Activated CD4-positive, alpha-beta T cell treated with anti-CD3 and anti-CD28 coated beads for 1 hour (primary cell): ENCODE data around the gene GPC6.

ENCODE experiments used
- DNase-seq: peaks from one replicate; pipeline ENCODE4 v3.0.0-alpha.2; 2020

GPC6 gene

GRCh38 chr13:93876236-93876635 lies 649.6 kb downstream of the GPC6 start:
- no peak for DNase-seq

DNA sequence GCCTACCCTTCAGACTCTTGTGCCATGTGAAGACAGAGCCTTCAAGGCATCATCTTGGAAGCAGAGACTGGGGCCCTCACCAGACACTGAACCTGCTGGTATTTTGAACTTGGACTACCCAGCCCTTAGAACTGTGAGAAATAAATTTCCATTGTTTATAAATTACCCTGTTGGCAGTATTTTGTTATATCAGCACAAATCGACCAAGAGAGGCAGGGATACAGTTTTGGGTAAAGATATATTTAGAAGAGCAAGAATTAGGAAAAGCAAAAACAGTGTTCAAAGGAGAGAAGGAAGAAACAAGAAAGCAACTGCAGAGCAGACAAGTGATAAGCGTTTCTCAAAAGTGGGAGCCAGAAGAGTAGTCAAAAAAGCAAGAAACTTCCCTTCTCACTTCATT lies 652.1 kb downstream of the GPC6 start:
- no peak for DNase-seq

DNA sequence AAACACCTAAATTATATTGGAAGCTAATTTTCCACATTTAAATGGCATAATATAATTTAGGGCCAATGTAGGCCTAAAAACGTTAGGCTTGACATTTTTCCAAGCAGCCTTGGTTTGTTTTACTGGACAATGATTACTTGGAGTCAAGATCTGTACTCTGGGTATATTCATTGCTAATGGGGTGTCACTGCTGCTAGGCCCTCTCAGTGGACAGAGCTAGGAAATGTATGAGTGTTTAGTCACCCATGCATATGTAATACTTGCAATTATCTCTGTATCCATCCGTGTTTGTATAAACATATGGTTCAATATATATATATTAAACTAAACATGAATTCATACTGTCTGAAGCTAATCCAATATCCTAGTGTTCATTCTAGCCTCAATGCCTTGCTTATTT lies 654.8 kb downstream of the GPC6 start:
- DNase-seq, result no peak

DNA sequence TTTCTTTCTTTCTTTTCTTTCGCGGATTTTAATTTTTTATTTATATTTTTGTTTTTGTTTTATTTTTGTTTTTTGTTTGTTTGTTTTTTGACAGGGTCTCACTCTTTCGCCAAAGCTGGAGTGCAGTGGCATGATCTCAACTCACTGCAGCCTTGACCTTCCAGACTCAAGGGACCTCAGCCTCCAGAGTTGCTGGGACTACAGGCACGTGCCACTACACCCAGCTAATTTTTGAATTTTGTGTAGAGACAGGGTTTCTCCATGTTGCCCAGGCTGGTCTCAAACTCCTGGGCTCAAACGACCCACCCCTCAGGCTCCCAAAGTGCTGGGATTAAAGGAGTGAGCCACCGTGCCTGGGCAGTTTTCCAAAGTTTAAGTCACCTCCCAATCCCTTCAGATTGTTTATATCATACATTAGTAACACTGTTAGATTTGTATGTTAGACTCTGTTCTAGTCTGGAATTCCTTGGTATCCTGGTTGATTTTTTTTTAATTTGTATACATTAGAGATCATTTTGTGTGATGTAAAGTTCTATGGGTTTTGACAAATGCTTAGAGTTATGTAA lies 655.6 kb downstream of the GPC6 start:
- DNase-seq, result no peak

GRCh38 chr13:93889430-93889951 lies 662.9 kb downstream of the GPC6 start:
- no peak for DNase-seq

DNA sequence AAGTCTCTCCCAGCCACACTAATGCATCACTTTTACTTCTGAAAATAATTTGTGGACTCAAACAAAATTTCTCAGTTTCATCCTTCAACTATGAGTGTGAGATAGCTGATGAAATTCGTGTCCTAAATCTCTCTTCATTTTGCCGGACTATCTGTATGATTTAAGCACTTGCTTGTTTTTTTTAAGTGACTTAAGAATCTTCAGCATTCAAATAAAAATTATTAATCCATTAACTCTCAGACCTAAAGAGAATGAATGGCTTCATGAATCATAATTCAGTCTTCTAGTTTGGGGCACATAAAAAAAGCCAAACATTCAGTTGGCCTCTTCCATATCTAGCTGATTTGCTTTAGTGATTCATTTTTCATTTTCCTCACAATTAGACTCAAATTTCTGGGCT lies 673.4 kb downstream of the GPC6 start:
- no peak for DNase-seq

DNA sequence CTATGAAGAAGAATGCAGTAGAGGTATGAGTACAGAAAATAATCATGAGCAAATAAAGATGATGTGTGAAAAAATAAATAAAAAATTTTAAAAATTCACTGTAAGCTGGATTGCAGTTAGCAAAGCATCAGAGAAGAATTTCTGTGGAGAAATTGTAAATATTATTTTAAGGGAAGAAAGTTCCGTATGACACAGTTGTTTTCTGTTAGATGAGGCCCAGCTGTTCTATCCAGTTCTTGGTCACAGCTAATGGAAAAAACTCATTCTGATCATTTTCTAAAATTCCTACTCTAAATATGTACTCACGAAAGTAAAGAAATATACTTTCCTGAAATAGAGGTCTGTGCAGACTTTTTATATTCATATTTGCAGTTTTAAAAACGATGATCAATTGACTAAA lies 674.1 kb downstream of the GPC6 start:
- DNase-seq, result no peak

DNA sequence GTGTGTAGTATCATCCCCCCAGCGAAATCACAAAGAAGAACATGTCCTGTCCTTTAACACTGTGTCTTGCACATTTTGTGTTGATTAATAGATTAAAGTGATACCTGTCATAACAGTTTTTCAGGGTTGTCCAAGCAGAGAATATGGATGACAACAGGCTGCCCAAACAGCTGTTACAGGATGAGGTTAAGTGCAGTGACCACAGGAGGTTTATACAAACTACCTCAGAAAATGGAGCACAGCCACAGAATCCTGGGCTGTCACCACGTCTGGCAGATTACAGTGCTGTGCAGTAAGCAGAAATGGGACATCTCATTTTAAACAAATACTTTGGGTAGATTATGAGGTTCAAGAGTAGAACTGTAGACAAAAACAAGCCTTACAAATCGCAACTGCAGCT lies 677.3 kb downstream of the GPC6 start:
- DNase-seq, result no peak

- DNase-seq, result no peak
These were observed 688.7 kb downstream of the GPC6 start for GRCh38 chr13:93915269-93915809.

- DNase-seq, result no peak
These were observed 695.7 kb downstream of the GPC6 start for GRCh38 chr13:93922063-93922855.

GRCh38 chr13:93925990-93926389 lies 699.4 kb downstream of the GPC6 start:
- DNase-seq, result no peak

DNA sequence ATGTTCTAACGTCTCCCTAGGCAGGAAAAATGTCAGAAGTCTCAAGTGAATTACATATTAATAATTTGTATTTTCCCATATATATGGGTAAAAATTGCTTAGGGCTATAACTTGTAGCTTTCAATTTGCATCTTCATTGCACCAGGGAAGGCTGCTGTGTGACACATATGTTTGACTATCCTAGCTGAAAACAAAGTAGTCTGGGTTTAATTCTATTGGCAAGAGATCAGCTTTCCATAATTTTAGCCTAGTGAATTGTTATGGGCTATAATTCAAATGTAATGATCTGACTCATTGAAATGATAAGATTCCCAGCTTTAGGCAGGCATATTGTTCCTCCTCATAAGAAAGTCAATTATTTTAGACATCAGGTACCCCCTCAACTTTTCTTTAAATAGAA lies 699.8 kb downstream of the GPC6 start:
- no peak for DNase-seq

GRCh38 chr13:93927431-93927830 lies 700.8 kb downstream of the GPC6 start:
- DNase-seq, result no peak

- no peak for DNase-seq
These were observed 706.3 kb downstream of the GPC6 start for GRCh38 chr13:93932901-93933300.

- DNase-seq, result no peak
These were observed 710.3 kb downstream of the GPC6 start for GRCh38 chr13:93936901-93937300.

GRCh38 chr13:93941444-93941843 lies 714.8 kb downstream of the GPC6 start:
- no peak for DNase-seq

- DNase-seq, result no peak
These were observed 715.4 kb downstream of the GPC6 start for GRCh38 chr13:93942016-93942415.

DNA sequence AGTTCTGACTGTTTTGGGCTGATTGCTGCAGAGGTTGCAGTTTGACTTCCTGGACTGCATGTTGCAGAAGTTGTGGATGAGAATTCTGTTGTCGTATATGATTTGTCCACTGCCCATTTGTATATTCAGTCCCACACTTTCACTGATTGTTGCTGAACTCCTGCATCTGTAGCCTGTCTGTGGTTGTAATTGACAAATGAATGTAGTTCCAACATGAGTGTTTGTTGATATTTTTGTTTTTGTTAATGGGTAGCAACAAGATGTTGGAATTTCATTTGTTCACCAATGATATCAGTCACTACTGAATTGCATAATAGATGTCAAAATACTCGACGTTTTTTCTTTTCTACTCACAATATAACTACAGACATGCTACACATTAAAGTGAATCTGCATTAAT lies 719.0 kb downstream of the GPC6 start:
- DNase-seq, result no peak

DNA sequence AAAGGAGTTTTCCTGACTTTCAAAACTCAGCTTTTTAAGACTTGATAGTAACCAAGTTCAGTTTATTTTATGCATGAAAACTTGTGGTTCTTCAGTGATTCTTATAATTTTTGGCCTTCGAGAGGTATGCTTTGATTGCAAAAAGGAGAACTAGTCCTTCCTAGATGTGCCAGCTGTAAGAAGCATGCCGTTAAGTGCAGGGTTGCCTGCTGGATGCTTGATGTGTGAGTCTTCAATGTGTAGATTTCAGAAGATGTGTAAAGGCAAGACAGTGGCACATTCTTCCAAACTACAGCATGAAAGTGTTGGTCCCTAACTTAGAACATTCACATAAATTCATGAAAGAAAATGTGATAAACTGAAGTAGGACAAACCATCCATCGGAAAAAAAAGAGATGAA lies 720.4 kb downstream of the GPC6 start:
- DNase-seq, result no peak

- no peak for DNase-seq
These were observed 721.0 kb downstream of the GPC6 start for GRCh38 chr13:93947651-93948050.

GRCh38 chr13:93948162-93948922 lies 721.7 kb downstream of the GPC6 start:
- no peak for DNase-seq

DNA sequence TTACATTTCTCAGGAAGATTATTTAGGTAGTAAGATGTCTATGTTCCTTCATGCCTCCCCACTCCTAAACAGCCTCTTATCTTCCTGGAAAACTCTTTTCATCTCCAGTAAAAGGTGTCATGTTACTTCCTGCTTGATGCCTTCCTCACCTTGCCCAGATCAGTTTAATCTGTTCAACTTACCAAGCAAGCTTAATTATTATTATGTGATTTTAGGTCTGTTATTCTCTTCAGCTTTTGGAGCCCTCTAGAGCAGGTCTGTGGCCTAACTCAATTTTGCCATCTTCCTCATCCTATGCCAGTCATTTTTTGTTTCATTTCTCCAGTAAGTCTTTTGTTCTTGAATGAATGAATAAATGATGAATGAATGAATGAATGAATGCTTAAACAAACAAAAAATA lies 724.5 kb downstream of the GPC6 start:
- no peak for DNase-seq

GRCh38 chr13:93951951-93952350 lies 725.3 kb downstream of the GPC6 start:
- DNase-seq, result no peak

DNA sequence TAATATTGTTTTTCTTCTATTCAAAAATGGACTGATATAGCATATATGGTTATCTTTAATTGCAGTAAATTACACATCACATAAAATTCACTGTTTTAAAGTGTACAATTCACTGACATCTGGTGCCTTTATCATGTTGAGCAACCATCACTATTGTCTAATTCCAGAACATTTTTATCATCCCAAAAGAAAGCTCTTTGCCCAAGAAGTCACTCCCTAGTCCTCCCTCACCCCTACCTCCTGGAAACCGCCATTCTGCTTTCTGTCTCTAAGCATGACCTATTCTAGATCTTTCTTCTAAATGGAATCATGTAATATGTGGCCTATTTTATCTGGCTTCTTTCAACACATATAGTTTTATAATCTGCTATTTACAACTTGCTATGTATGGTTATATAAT lies 727.2 kb downstream of the GPC6 start:
- DNase-seq, result no peak
